GM19467 (cell line): ENCODE measurements around the gene MAP10.
"Not testable (repeated sequence)": the region's sequence is repeated elsewhere in the genome, so short reads cannot be mapped to it uniquely, and the experiment has no call there.

ENCODE experiments used
- ATAC-seq: cut with Tn5 transposase; IDR thresholded peaks from one replicate; pipeline ENCODE4 v1.9.1; 2021; ENCODE audit warnings: mild to moderate bottlenecking, moderate library complexity; ENCODE audit not compliant: unreplicated experiment

MAP10 gene, protein sequence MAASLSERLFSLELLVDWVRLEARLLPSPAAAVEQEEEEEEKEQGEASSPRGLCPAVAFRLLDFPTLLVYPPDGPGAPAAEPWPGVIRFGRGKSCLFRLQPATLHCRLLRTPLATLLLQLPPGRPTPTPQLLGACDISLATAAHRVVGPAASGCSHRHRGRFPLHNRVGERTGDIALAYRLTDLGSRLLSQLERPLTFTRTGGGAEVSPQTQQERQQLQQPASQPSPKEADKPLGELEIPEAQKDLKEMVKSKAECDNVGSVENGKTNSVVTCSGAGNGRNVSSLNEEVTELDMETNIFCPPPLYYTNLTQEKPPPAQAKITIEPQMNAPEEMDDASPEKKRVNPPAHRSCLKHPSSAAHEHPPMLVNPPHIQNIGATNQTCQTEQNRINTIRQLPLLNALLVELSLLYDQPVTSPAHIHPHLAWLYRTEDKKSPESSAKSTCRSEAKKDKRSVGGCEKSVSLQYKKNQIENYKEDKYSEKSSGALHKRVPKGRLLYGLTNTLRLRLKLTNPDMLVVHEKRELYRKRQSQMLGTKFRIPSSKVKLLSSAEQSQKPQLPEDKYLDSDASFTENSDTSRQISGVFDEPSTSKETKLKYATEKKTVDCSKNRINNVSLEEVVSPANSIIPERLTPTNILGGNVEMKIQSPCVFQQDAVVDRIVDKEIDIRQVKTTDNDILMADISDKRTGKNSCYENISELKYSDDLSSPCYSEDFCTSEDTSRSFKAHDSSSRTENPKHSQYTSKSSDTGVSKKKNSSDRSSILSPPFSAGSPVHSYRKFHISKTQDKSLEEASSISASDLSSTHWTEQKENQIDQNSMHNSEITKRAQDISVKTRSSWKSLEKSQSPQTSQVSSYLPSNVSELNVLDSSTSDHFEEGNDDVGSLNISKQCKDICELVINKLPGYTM

DNA sequence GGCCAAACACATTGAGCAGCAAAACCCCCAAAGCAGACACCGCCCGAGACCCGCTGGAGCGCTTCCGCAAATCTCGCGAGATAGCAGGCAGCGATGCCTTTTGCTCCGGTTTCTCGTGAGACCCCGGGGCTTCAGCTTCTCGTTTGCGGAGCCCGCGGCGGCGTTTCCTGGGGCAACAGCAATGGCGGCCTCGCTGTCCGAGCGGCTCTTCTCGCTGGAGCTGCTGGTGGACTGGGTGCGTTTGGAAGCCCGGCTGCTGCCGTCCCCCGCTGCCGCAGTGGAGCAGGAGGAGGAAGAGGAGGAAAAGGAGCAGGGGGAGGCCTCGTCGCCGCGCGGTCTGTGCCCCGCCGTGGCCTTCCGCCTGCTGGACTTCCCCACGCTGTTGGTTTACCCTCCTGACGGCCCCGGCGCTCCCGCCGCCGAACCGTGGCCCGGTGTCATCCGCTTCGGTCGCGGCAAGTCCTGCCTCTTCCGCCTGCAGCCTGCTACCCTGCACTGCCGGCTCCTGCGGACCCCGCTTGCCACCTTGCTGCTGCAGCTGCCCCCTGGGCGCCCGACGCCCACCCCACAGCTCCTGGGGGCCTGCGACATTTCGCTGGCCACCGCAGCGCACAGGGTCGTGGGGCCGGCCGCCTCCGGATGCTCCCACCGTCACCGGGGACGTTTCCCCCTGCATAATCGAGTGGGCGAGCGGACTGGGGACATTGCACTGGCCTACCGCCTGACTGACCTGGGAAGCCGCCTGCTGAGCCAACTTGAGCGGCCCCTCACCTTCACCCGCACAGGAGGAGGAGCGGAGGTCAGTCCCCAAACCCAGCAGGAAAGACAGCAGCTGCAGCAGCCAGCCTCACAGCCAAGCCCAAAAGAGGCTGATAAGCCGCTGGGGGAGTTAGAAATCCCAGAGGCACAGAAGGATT lies at the start of gene MAP10:
Gene MAP10 (plus strand): TSS at position 148 of the 917 bp plus-strand sequence. CDS start 34 bp downstream, at position 182.
- ATAC-seq = peak; percentile 84

- no peak for ATAC-seq
Measured at GRCh38 chr1:232764458-232765251, 40.6 kb upstream of the MAP10 start.

DNA sequence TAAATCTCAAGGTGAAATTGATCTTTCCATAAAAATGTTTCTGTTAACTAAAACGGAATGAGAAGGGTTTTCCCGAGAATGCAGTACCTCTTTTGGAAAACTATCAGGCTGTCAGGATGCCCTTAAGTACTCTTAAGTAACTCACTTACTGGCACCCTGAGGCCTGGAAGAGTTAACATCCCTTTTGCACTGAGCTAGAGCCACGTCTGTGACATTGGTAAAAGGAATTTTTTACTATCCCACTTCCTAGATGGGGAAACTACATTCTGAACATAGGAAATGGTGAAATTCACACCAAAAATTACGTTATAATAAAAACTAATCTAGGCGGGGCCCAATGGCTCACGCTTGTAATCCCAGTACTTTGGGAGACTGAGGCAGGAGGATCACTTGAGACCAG lies 39.7 kb upstream of the MAP10 start:
- no peak for ATAC-seq

DNA sequence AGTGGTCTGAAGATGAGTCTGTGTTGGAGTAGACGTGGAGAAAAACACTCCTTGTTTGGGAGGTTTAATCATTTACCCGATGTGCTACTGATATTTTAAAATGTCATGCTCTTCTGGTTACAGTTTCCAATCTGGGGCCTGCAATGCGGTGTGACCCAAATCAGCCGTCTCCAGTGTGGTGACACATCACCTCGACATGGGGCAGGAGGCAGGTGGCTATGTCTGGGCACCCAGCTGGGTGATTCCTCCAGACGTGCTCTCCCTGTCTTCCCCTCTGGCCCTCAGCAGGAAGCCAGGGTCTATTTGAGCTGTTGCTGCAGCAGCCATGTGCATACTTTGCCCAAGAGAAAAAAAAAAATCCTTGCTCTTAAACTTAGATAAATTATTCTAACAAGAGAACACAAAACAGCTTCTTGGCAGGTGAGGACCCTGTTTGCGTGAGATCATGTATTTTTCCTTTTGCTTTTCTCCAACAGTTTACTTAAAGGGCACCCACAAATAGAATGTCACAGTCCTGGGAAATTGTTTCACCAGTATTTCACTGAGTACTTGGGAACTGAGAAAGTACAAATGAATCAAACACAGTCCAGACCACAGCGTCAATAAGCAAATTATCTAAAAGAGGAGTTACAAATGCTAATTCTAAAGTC lies 38.9 kb upstream of the MAP10 start:
- ATAC-seq = no peak

- ATAC-seq = no peak
Measured at GRCh38 chr1:232766904-232767303, 38.3 kb upstream of the MAP10 start.

- ATAC-seq = no peak
Measured at GRCh38 chr1:232767305-232768074, 37.7 kb upstream of the MAP10 start.

- no peak for ATAC-seq
Measured at GRCh38 chr1:232768793-232769192, 36.4 kb upstream of the MAP10 start.

DNA sequence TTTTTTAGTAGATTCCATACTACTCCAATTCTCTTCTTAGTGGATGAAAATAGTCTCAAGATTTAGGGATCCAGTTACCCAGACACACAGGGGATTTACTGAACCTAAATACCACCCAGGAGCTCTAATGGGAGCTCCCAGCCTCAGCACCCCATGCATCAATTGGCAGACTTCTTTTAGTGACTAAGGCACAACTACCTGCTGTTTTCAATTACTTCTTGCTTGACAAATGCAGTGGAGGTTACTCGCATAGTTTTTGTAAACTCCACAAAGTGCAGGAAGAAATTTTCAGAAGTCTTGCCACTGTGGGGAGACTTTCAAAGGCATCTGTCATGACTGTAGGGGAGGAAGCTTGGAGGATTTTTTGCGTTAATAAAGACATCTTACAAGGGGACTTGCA lies 35.5 kb upstream of the MAP10 start:
- no peak for ATAC-seq

DNA sequence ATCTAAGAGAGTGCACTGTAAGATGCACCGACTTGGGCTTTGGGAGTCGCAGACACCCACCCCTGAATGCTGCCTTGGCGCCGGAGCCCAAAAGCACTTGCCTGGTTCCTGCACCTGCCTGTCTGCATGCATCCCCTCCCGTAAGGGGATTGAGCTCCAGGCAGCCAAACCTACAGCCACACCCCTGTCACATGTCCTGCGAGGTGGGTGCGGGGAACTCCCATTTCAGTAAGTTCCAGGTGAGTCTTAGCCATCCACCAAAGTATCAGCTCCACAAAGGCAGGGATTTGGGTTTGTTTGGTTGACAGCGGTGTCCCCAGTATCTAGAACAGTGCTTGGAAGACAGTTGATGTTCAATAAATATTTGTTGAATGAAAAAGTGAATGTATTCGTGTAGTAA lies 31.5 kb upstream of the MAP10 start:
- no peak for ATAC-seq

GRCh38 chr1:232776526-232777106 lies 28.6 kb upstream of the MAP10 start:
- no peak for ATAC-seq

DNA sequence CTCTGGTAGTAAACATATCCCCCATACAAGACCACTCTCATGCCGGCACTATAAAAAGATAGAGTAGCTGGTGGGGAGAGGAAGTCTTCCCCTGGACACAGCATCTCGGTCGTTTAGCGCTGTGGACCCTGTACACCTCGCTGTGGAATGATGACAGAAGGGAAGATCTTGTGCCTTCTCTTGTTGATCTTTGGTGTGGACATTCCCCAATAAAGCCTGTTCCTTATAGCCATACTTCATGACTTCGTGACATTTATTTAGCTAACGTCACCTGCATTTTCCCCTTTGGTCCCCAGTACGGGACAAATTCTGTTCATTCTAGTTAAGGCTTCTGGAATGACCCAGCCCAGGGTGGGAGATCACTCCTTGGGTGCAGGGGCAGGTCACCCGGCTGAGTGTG lies 24.9 kb upstream of the MAP10 start:
- no peak for ATAC-seq

DNA sequence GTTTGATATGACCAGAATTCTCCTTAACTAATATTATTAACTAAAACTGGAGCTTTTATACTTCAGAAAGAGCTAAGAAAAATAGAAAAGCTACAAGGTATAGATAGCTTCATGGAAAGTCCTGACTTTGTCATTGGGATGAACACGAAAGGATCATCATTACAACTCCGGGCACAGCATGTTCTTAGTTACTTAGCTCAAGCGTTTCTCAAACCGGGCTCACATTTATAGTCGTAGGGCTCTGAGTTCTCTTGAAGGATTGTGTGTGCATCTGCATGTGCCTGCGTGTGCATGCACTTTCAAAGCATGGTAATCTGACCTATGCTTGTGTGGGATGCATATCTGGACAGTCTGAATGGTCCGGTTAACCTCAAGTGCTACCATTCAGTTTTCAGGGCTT lies 20.4 kb upstream of the MAP10 start:
- ATAC-seq = no peak

- not testable (repeated sequence) for ATAC-seq
Measured at GRCh38 chr1:232785630-232786029, 19.6 kb upstream of the MAP10 start.

DNA sequence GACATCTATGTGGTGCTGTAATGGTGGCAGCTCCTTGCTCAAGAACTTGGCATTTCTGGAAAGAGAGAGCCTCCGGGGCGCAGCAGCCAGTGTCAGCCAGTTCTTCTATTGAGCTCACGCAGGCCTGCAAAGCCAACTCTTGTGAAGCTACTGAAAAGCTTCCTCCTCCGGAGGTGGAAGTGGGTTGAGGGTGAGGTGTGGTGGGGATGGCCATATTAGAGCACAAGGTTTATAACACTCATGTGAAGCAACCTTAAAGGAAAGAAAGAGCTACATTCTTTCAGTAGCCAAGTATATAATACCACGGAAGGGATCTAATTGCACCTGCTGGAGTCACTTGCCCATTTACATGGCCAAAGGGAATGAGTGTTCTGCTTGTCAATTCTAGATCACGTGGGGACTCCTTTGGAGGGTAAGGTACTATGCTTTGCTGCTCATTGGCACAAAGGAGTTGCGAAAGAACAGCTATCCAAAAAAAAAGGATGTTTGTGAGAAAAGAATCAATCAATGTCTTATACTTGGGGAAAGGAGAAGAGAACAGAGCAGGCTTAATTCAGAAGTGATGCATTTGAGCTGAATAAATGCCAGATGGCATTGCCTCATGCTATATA lies 18.3 kb upstream of the MAP10 start:
- ATAC-seq = no peak

DNA sequence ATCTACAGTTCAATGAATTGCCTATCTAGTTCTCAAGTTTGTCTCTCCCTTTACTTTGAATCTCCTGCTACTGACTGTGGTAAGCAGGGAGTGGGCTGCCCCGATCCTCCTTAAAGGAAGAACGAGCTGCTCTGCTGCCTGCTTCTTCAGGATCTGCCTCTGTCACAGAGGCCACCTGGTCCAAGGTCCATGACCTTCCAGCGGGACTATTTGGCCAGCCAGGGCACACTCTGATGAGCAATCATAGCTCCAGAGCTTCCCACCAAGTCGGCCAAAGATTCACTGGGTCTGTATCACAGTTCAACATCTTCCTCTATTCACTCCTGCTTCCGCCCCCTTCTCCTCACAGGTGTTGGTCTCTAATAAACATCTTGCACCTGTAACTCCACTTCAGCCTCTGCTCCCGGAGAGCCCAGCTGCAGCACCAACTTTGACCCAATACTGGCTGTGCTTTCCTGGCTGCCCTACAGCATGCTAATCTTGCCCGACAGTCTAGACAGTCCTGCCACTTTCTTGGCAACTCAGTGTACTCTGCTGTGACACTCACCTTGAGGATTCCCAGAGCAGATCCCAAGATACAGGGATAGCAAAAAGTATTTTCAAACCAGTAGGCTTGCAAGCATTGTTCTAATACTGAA lies 16.9 kb upstream of the MAP10 start:
- no peak for ATAC-seq

DNA sequence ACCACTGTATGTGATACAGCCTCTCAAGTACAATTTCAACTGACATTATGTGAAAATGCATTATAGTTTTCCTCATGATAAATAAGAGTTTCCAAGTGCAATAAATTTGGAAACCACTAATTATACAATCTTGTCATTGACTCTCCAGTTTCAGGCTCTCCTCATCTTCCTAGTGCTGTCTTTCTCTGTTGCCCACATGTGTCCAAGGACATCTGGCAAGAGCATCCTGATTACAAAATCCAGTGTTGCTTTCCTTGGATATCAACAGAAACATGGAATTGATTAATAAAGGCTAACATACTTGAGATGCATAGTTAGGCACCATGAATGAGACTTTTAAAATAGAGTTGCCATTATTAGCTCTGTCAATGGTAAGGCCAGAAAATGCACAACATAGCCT lies 15.6 kb upstream of the MAP10 start:
- no peak for ATAC-seq

GRCh38 chr1:232792949-232793348 lies 12.3 kb upstream of the MAP10 start:
- no peak for ATAC-seq

- no peak for ATAC-seq
Measured at GRCh38 chr1:232793944-232794343, 11.3 kb upstream of the MAP10 start.
